ENCODE data around the gene CHCHD2.
A peak's percentile ranks its signal among the peaks of the same experiment; 100 is the strongest.
"Not testable (repeated sequence)": the region's sequence is repeated elsewhere in the genome, so short reads cannot be mapped to it uniquely, and the experiment has no call there.

The CHCHD2 gene

GRCh38 chr7:56066376-56066775 is 39.9 kb downstream of the CHCHD2 start:
- peaks cover 14% of the 10 kb centered on the region for H3K36me3 ChIP-seq (ENCODE audit: insufficient read depth, low read length)
- H3K9ac ChIP-seq (ENCODE audit: low read depth, low read length); H3K9me3 ChIP-seq (ENCODE audit: control insufficient read depth, insufficient read depth, low read length); H3K4me1 ChIP-seq (ENCODE audit: insufficient read depth, low read length): not testable (repeated sequence)

- no peaks in the 10 kb centered on the region for H3K9me3 ChIP-seq (ENCODE audit: control insufficient read depth, insufficient read depth, low read length)
- peak within 1 kb of the TSS; percentile 98 for H3K9ac ChIP-seq (ENCODE audit: low read depth, low read length)
- H3K36me3 ChIP-seq (ENCODE audit: insufficient read depth, low read length) = peaks cover 24% of the 10 kb centered on the region
- H3K4me1 ChIP-seq (ENCODE audit: insufficient read depth, low read length) = no peaks in the 10 kb centered on the region
Observed at GRCh38 chr7:56063882-56064625, 42.2 kb downstream of the CHCHD2 start, which contains the start of gene SUMF2. SUMF2 (plus strand) TSS chr7:56064286; CDS start chr7:56064312, 26 bp downstream.

- no peaks in the 10 kb centered on the region for H3K4me1 ChIP-seq (ENCODE audit: insufficient read depth, low read length)
- H3K9me3 ChIP-seq (ENCODE audit: control insufficient read depth, insufficient read depth, low read length) = no peaks in the 10 kb centered on the region
- H3K9ac ChIP-seq (ENCODE audit: low read depth, low read length) = no peak overlapping the region
- H3K36me3 ChIP-seq (ENCODE audit: insufficient read depth, low read length) = peaks cover 27% of the 10 kb centered on the region
Observed at GRCh38 chr7:56063500-56063881, 42.8 kb downstream of the CHCHD2 start.

- Histone ChIP-seq H3K9ac (ENCODE audit: low read depth, low read length) (no peak overlapping the region), H3K36me3 (ENCODE audit: insufficient read depth, low read length) (peaks cover 37% of the 10 kb centered on the region), H3K4me1 (ENCODE audit: insufficient read depth, low read length) (no peaks in the 10 kb centered on the region), H3K9me3 (ENCODE audit: control insufficient read depth, insufficient read depth, low read length) (no peaks in the 10 kb centered on the region)
Observed at GRCh38 chr7:56062382-56062781, 43.9 kb downstream of the CHCHD2 start.

- peaks cover 45% of the 10 kb centered on the region for H3K36me3 ChIP-seq (ENCODE audit: insufficient read depth, low read length)
- no peaks in the 10 kb centered on the region for H3K9me3 ChIP-seq (ENCODE audit: control insufficient read depth, insufficient read depth, low read length)
- H3K4me1 ChIP-seq (ENCODE audit: insufficient read depth, low read length) = no peaks in the 10 kb centered on the region; the same call in 1 of the 2 replicates
- no peak overlapping the region for H3K9ac ChIP-seq (ENCODE audit: low read depth, low read length)
Observed at GRCh38 chr7:56053993-56054392, 52.3 kb downstream of the CHCHD2 start.

GRCh38 chr7:56053379-56053778 is 52.9 kb downstream of the CHCHD2 start:
- H3K9ac ChIP-seq (ENCODE audit: low read depth, low read length) = no peak overlapping the region
- no peaks in the 10 kb centered on the region; the same call in 1 of the 2 replicates for H3K4me1 ChIP-seq (ENCODE audit: insufficient read depth, low read length)

More at GRCh38 chr7:56053379-56053778, 52.9 kb downstream of the CHCHD2 start:
- Histone ChIP-seq H3K9me3 (ENCODE audit: control insufficient read depth, insufficient read depth, low read length) (no peaks in the 10 kb centered on the region), H3K36me3 (ENCODE audit: insufficient read depth, low read length) (peaks cover 41% of the 10 kb centered on the region)

All from ES-I3 (cell line).